ENCODE data around the gene AFDN.

DNA sequence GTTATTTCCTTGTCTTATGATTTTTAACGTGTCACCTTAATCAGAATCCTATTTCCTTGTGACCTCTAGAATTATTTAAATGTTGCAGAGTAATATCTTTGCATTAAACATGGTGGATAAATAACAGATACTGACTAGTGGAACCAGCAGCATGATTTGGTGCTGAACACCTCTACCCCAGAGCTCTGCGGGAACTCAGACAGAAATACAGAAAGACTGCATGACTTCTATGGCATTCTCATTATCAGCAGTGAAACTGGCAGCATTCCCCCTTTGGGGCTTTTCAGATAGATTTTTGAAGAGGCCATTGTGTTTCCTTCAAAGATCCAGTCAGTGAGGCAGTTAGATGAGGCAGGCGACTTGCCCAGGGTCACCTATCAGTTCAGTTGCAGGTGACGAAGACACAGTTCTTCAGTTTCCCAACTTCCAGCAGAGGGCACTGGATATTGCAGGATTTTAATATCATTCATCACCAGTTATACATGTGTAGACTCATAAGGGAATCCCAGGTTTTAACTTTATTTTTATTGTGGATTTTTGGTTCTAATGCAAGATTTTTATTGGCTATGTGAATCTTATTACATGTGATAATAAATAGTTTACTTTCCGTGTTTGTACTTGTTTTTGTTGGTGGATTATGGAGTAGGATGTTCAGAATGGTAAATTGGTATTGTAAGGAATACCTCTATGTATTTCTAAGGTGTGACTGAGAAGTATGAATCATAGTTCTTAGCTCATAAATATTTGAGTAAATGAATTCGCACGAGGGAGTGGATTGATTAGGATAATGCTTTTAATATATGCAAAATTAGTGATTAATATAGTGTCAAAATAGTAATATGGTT is 81.3 kb downstream of the AFDN start:
- TF ChIP-seq, protein P1, sequence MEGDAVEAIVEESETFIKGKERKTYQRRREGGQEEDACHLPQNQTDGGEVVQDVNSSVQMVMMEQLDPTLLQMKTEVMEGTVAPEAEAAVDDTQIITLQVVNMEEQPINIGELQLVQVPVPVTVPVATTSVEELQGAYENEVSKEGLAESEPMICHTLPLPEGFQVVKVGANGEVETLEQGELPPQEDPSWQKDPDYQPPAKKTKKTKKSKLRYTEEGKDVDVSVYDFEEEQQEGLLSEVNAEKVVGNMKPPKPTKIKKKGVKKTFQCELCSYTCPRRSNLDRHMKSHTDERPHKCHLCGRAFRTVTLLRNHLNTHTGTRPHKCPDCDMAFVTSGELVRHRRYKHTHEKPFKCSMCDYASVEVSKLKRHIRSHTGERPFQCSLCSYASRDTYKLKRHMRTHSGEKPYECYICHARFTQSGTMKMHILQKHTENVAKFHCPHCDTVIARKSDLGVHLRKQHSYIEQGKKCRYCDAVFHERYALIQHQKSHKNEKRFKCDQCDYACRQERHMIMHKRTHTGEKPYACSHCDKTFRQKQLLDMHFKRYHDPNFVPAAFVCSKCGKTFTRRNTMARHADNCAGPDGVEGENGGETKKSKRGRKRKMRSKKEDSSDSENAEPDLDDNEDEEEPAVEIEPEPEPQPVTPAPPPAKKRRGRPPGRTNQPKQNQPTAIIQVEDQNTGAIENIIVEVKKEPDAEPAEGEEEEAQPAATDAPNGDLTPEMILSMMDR (IDR thresholded peaks at IDR 0.05), result no peak
- no peak for TF ChIP-seq OVOL2 (CRISPR knock-in tag; IDR thresholded peaks at IDR 0.05; ENCODE audit: borderline replicate concordance)
